Tongue (tissue), 2 donors: ENCODE data around the gene HMOX2. TPM values are rescaled to one million over a fixed set of nuclear protein-coding genes. Genes with fewer than 3 reads are reported as not detected.

Experiments used
- DNase-seq: peaks from one replicate; pipeline ENCODE4 v3.0.0-alpha.2; 2015
- total RNA-seq: library from RNA; depleted of rRNA; stranded (reverse); fragments of >200 nt; gene quantifications from one replicate; pipeline ENCODE4 v1.2.3, GENCODE V29; 2014

HMOX2 gene
- total RNA-seq = 28.5 TPM

GRCh38 chr16:4475880-4476788 lies at the start of gene HMOX2:
Gene HMOX2 (plus strand): TSS chr16:4476398. CDS start chr16:4505525, 29,127 bp downstream.
- peak; percentile 95 for DNase-seq

- no peak for DNase-seq
Observed at GRCh38 chr16:4426722-4427372, 49.4 kb upstream of the HMOX2 start.

DNA sequence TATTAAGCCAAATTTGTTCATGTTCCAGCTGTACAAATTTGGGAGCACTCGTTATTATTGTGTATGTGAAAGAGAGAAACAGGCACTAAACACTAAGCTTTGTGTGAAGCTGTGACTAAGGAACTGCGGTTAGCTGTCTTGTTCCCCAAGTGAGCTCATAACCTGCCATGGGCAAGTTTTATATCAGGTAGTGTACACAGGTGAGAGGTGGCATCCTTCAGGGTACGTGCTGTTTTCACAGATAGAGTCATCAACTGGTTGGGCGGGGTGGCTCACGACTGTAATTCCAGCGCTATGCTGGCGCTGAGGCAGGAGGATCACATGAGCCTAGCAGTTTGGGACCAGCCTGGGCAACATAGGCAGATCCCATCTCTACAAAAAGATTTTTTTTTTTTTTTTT lies 47.7 kb upstream of the HMOX2 start:
- DNase-seq = no peak

DNA sequence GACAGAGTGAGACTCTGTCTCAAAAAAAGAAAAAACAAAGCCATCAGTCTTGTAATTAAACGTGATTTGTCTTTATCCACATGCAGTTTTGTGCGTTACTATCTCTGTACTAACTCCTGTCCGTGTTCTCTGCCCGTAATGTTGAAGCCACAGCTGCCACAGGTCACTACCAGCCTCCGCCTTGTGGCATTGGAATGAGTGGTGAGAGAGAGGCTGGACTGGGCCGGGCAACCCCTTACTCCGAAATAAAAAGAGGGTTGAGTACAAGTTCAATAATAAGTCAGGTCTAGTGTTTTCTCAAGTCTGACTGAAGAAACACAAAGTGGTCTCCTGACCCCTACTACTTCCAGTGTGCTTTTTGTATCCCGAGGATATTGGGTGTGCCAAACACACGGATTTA lies 45.2 kb upstream of the HMOX2 start:
- DNase-seq = no peak

DNA sequence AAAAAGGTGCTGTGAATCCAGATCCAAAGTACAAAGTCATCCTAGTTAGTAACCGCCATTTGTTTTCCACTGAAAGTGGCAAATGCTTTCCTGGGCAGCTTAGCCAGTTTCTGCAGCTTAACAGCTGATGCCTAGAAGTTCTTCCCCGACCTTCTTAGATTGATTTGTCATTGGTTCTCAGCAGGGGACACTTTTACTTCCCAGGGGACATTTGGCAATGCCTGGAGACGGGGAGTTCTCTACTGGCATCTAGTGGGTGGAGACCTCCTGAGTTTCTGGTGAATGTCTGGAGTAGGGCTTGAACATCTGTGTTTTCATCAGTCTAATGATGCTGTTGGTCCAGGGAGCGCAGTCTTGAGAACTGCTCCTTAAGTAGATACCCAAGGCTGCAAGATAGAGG lies 43.0 kb upstream of the HMOX2 start:
- no peak for DNase-seq

DNA sequence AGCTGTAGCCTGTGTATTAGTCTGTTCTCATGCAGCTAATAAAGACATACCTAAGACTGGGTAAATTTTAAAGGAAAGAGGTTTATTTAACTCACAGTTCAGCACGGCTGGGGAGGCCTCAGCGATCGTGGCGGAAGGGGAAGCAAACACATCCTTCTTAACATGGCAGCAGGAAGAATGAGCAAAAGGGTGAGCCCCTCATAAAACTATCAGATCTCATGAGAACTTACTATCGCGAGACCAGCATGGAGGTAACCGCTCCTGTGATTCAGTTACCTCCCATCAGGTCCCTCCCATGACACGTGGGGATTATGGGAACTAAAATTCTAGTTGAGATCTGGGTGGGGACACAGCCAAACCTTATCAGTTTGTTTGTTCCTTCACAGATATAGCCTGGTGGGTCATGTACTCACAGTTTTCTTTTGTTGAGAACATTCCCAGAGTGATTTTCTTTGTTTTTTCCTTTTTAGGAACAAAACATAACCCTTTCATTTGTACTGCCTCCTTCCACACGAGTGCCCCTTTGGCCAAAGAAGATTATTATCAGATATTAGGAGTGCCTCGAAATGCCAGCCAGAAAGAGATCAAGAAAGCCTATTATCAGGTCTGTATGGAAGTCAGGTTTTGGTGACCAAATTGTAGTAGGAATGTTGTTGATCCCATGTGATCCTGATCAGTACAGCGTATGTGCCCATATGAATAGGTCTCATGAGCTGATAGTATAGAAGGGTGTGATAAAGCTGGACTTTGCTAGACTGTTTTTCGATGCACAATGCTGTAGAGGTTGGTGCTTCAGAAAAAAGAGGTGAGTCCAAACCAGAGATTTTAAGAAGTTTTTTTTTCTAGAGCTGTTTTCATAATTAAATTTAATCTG lies 42.0 kb upstream of the HMOX2 start:
- no peak for DNase-seq

- DNase-seq = no peak
Observed at GRCh38 chr16:4435337-4436067, 40.7 kb upstream of the HMOX2 start.

- DNase-seq = no peak
Observed at GRCh38 chr16:4437366-4437765, 38.8 kb upstream of the HMOX2 start.

GRCh38 chr16:4442371-4442770 lies 33.8 kb upstream of the HMOX2 start:
- DNase-seq = no peak

DNA sequence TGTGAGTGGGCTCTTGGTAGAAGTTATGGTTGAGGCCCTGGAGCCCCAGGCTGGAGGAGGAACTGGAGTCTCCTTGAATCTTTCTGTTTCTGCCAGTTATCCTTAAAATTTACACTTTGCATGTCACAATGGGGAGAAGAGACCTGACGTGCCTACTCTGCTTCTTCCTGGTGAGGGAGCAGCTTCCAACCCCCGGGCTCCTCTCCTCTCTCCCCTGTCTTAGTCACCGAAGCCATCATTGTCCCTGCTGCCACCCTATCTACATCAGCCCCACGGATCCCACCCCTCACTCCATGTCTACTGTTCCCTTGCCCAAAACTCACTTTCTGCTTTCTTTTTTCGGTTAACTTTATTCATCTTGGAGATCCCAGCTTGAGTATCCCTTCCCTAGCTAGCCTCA lies 32.9 kb upstream of the HMOX2 start:
- no peak for DNase-seq

GRCh38 chr16:4443986-4444385 lies 32.2 kb upstream of the HMOX2 start:
- DNase-seq = no peak

- no peak for DNase-seq
Observed at GRCh38 chr16:4450430-4450829, 25.8 kb upstream of the HMOX2 start.

- DNase-seq = peak; percentile 93
Observed at GRCh38 chr16:4450931-4451519, 25.2 kb upstream of the HMOX2 start.

DNA sequence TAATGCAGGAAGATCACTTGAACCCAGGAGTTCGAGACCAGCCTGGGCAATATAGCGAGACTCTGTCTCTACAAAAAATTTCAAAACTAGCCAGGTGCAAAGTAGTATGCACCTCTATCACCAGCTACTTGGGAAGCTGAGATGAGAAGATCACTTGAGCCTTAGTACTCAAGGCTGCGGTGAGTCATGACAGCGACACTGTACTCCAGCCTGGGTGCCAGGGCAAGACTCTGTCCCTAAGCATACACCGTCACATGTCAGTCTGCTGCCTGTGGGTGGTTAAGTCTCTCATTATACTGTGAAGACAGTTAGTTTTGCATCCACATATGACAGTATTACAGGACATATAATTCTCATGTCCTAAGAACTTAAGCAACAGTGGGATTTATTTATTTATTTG lies 23.5 kb upstream of the HMOX2 start:
- DNase-seq = no peak

DNA sequence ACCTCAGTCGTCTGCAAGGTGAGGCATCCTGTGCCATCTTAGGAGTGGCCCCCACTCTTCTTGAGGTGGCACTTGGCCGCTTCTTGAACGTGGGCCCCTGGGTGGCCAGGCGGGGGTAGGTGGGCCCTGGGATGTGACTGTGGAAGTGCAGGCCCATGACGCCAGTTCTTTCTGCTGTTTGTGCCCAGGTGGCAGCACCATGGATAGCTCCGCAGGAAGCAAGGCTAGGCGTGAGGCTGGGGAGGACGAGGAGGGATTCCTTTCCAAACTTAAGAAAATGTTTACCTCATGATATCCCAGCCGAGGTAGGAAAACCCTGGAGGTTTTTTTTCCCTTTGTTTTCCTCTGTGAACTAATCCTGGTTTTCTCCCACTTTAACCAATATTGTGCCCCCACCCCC lies 21.6 kb upstream of the HMOX2 start:
- peak; percentile 69 for DNase-seq

DNA sequence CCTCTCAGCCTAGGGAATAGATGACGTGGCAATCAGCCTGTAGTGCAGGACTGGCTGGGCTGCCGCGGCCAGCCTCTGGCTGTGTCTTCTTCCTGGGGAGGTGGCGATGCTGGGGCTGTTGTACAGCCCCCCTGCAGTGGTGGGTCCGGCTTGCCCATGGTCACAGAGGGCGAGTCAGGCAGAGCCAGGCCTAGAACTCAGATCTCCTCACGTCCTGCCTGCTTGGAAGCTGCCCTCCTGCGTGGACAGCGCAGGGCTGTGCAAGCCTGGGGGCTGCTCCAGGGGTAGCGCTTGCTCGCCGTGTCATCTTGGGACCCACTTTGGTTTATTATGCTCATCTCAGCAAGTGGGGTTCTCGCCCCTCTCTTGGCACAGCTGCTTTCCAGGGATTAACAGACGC lies 21.1 kb upstream of the HMOX2 start:
- no peak for DNase-seq

DNA sequence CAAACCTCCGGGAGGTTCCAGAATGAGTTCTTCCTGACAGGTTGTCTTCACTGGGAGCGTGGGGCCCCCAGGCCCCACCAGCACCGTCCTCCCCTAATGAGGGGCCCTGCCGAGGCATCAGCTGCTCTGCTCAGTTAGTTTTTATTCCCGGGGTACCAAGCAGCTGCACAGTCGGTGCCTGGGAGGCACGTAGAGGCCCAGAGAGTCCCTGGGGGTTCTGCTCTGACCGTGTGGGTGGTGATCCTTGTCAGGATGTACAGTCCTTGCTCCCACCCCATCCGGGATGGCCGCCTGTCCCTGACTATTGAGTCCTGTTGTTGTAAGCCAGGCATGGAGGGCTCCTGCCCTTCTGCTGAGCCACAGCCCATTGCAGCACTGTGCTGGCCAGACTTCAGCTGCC lies 20.2 kb upstream of the HMOX2 start:
- no peak for DNase-seq

DNA sequence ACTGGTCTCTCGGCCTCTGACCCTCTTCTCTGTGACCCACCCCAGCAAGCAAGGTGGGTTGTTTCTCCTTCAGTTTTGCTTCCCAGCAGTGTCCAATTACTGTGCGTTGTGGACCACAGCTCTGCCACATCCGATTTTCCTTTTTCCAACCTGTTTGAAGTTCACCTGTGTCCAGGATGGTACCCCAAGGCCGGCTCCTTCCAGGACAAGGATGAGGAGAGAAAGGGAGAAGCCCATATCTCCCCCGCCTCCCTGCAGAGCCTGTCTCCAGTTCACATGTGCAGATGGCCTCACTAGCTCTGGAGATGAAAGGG lies 15.3 kb upstream of the HMOX2 start:
- DNase-seq = no peak

DNA sequence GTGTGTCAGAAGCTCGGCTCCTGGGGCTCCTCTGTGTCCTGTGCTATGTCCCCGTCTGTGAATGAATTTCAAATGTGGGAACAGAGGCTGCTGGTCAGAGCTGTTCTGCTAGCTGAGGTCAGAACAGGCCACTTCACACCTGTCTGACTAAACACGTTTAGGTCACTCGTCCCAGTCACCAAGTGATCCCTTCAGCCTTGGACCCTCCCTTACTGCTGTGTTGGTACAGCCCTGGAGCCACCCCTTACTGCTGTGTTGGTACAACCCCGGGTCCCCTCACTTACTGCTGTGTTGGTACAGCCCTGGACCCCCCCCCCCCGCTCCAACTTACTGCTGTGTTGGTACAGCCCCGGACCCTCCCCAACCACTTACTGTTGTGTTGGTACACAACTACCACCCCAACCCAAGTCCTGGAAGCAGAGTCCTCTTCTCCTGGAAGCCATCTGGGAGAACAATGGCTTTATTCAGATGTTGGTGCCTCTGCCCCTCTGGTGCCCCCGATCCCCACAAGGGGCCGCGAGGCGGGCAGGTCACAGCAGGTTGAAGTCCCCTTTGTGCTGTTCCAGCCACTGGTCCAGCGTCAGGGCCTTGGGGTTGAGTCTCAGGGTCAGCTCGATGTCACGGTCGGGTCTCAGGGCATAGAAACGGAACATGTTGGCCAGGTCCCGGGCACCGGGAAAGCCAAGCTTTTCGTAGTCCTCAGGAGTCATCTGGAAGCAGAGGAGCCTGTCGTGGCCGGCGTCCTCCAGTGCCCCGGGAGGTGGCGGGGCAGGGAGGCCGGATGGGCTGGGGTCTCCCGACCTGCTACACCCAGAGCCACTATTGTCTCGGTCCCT lies 14.7 kb upstream of the HMOX2 start:
- peak; percentile 12 for DNase-seq

DNA sequence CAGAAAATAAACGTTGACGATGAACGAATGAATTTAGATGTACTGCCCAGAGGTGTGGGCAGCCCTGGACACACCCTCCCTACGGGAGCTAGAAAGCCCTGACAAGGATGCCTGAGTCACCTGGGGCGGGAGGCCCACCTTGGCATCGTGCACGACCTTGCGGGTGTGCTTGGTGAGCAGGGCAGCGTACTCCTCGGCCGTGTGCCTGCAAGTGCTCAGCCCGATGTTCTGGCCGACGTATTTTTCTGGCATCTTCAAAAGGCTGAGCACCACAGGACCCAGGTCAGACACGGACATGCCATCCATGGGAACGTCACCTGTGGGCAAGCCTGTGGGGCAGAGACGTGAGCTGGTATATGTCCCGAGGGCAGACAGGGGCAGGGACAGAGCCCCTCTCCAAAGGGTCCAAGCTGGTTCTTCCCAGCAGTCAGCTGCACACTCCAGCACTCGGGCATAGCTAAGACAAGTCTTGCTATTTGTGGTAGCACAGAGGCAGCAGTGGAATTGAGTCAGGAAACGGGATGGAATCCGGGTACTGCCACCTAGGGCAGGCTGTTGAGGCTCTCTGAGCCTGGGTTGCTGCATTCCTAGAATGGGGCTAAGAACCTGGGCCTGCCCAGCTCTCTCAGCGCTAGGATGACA lies 12.6 kb upstream of the HMOX2 start:
- DNase-seq = no peak
